Chondrocyte (in vitro differentiated cells): ENCODE results near the gene P2RY11. TPM values are rescaled to one million over a fixed set of nuclear protein-coding genes. Genes with fewer than 3 reads are reported as not detected.

ENCODE experiments used
- DNase-seq: peaks from one replicate; pipeline ENCODE4 v3.0.0; 2021; ENCODE audit warnings: mixed read lengths, low spot score
- H3K27ac Mint-ChIP-seq: one replicate; pipeline ENCODE4 v1.8.0; 2021; ENCODE audit warnings: mild to moderate bottlenecking, moderate library complexity, mixed read lengths; ENCODE audit not compliant: unreplicated experiment
- H3K27me3 Mint-ChIP-seq: 2 replicates; pipeline ENCODE4 v1.8.0; 2021; ENCODE audit warnings: low read depth, mixed read lengths
- H3K36me3 Mint-ChIP-seq: 2 replicates; pipeline ENCODE4 v1.8.0; 2021; ENCODE audit warnings: low read depth, mixed read lengths
- H3K4me1 Mint-ChIP-seq: 2 replicates; pipeline ENCODE4 v1.8.0; 2021; ENCODE audit warnings: low read depth, mild to moderate bottlenecking, mixed read lengths
- H3K4me3 Mint-ChIP-seq: one replicate; pipeline ENCODE4 v1.8.0; 2021; ENCODE audit warnings: mild to moderate bottlenecking, moderate library complexity, mixed read lengths; ENCODE audit not compliant: unreplicated experiment
- H3K9me3 Mint-ChIP-seq: 2 replicates; pipeline ENCODE4 v1.8.0; 2021; ENCODE audit warnings: low read depth, mixed read lengths
- CTCF ChIP-seq: fragments of 200-600 bp; sonication (generic); IDR thresholded peaks from 2 replicates; pipeline ENCODE4 v1.5.0; 2021; ENCODE audit warnings: antibody characterized with exemption, mild to moderate bottlenecking, moderate library complexity
- total RNA-seq: library from RNA; stranded (reverse); gene quantifications from 3 replicates; pipeline ENCODE4 v1.2.1, GENCODE V29; 2021

The P2RY11 gene
- total RNA-seq, 1 donor from 2014 or later = 13.5 TPM

- Mint-ChIP-seq H3K4me3 (no peak overlapping the region), H3K27me3 (no peaks in the 10 kb centered on the region), H3K27ac (no peak overlapping the region), H3K36me3 (peaks cover 11% of the 10 kb centered on the region), H3K4me1 (peaks cover 3% of the 10 kb centered on the region), H3K9me3 (no peaks in the 10 kb centered on the region)
- TF ChIP-seq CTCF = no peak
- DNase-seq = no peak
These were observed 22.4 kb upstream of the P2RY11 start for GRCh38 chr19:10088949-10089554.

DNA sequence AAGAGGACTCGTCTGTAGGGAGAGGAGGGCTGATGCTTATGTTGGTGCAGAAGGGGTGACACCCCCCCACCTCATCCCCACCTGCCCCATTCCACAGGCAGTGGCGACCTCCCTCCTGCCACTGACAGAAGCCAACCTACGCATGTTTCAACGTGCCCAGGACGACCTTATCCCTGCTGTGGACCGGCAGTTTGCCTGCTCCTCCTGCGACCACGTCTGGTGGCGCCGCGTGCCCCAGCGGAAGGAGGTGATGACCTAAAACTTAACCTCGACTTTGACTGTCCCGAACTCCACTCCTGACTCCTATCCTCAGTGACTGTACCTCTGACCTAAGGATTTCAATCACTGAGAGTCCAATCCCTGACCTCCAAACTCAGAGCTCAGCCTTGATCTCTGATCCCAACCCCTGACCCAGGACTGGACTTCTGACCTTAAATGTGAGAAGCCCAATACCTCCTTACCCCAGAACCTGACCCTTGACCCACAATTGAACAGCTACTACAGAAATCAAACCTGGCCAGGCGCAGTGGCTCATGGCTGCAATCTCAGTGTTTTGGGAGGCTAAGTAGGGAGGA lies 21.6 kb upstream of the P2RY11 start:
- H3K4me3 Mint-ChIP-seq = no peak overlapping the region
- H3K36me3 Mint-ChIP-seq = peaks cover 11% of the 10 kb centered on the region
- H3K27me3 Mint-ChIP-seq = no peaks in the 10 kb centered on the region
- no peaks in the 10 kb centered on the region for H3K9me3 Mint-ChIP-seq
- no peak for DNase-seq
- no peak for TF ChIP-seq CTCF
- H3K4me1 Mint-ChIP-seq = peaks cover 3% of the 10 kb centered on the region
- H3K27ac Mint-ChIP-seq = no peak overlapping the region

DNA sequence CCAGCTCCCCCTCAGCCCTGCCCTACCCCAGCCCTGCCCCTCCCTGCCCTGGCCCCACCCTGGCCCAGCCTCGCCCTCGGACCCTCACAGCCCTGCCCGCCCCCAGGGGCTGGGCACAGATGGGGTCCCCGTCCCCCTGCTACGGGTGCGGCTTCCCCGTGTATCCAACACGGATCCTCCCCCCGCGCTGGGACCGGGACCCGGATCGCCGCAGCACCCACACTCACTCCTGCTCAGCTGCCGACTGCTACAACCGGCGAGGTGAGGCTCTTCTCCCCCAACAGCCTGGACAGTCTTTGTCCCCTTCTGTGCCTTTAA lies 20.2 kb upstream of the P2RY11 start:
- H3K4me1 Mint-ChIP-seq = peaks cover 5% of the 10 kb centered on the region
- no peak for TF ChIP-seq CTCF
- H3K4me3 Mint-ChIP-seq = no peak overlapping the region
- no peaks in the 10 kb centered on the region for H3K27me3 Mint-ChIP-seq
- no peak overlapping the region for H3K27ac Mint-ChIP-seq
- H3K9me3 Mint-ChIP-seq = no peaks in the 10 kb centered on the region
- DNase-seq = no peak
- H3K36me3 Mint-ChIP-seq = peaks cover 11% of the 10 kb centered on the region

GRCh38 chr19:10091895-10092641 lies 19.4 kb upstream of the P2RY11 start:
- TF ChIP-seq CTCF = no peak
- Mint-ChIP-seq H3K4me3 (no peak overlapping the region), H3K27me3 (no peaks in the 10 kb centered on the region), H3K4me1 (peaks cover 5% of the 10 kb centered on the region), H3K9me3 (no peaks in the 10 kb centered on the region), H3K36me3 (peaks cover 11% of the 10 kb centered on the region), H3K27ac (no peak overlapping the region)
- DNase-seq = no peak

DNA sequence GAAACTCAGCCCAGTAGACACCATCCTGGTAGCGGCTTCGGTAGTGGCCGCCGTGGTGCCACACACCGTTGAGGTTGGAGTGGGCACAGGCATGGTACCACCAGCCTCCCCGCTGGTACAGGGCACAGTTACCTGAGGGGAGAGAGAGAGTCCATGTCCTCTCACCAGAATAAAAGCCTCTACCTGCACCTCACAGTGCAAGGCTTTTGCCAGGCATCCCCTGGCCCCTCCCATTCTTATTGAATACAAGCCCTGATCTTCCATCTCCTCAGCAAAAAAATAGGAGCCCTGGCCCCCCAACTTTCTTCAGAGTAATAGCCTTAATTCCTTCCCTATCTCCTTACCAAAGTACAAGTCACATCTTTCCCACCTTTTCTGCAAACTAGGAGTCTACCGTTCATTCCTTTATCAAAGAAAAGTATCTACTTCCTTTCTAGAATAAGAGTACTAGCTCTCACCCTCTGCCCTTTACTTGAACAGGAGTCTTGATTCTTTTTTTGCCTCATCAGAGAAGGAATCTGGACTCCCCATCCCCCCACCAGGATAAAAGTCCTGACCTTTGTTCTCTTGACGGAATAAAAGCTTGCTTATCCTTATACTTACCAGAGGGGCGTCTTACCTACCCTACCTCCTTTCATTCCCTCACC lies 18.7 kb upstream of the P2RY11 start:
- H3K36me3 Mint-ChIP-seq = peaks cover 11% of the 10 kb centered on the region
- no peaks in the 10 kb centered on the region for H3K27me3 Mint-ChIP-seq
- no peak overlapping the region for H3K4me3 Mint-ChIP-seq
- no peak overlapping the region for H3K27ac Mint-ChIP-seq
- no peaks in the 10 kb centered on the region for H3K9me3 Mint-ChIP-seq
- H3K4me1 Mint-ChIP-seq = peaks cover 5% of the 10 kb centered on the region
- DNase-seq = no peak
- TF ChIP-seq CTCF = no peak
